ENCODE measurements around the gene MSRB2. TPM values are rescaled to one million over a fixed set of nuclear protein-coding genes. Genes with fewer than 3 reads are reported as not detected.

MSRB2 gene
- polyA plus RNA-seq, 3 donors, result 19.7 to 37.3 (median 31.6) TPM

- Mint-ChIP-seq H3K4me3 (no peak overlapping the region), H3K4me1 (peaks cover 9% of the 10 kb centered on the region), H3K9me3 (peaks cover 0 to 3% (median 0%) of the 10 kb centered on the region in 7 donors), H3K36me3 (no peaks in the 10 kb centered on the region), H3K27me3 (ENCODE audit: low read depth in 3 of 3) (peaks cover 0 to 4% (median 2%) of the 10 kb centered on the region in 3 donors), H3K27ac (no peak overlapping the region)
- TF ChIP-seq CTCF (IDR thresholded peaks at IDR 0.05), result no peak
- intact Hi-C loops (cut with micrococcal nuclease), result no loop called here
- Histone ChIP-seq H3K4me2 (replicated peaks; ENCODE audit: extremely low read depth, low read length, poor library complexity, severe bottlenecking) (no peak overlapping the region), H3K36me3 (replicated peaks in 1 of 2; ENCODE audit: control insufficient read depth in 1 of 2, insufficient read depth in 2 of 2, low read length in 2 of 2) (no peaks in the 10 kb centered on the region), H4K20me1 (ENCODE audit: insufficient read depth, low read length) (no peaks in the 10 kb centered on the region), H2AFZ (ENCODE audit: insufficient read depth, low read depth, low read length, poor library complexity, severe bottlenecking) (no peak overlapping the region), H3K9ac (ENCODE audit: insufficient read depth, low read length, poor library complexity, severe bottlenecking) (no peak overlapping the region), H3K79me2 (ENCODE audit: insufficient read depth, low read length) (no peaks in the 10 kb centered on the region), H3K4me3 (replicated peaks in 1 of 3; ENCODE audit: low read depth in 2 of 3, low read length in 3 of 3) (no peak overlapping the region), H3K27me3 (ENCODE audit: control insufficient read depth in 2 of 2, insufficient read depth in 2 of 2, low read length in 2 of 2) (no peaks in the 10 kb centered on the region), H3K4me1 (ENCODE audit: control insufficient read depth in 1 of 2, insufficient read depth in 2 of 2, low read length in 2 of 2) (no peaks in the 10 kb centered on the region), H3K27ac (ENCODE audit: low read depth in 1 of 2, low read length in 2 of 2) (no peak overlapping the region), H3K9me3 (replicated peaks in 1 of 2; ENCODE audit: control insufficient read depth in 1 of 2, insufficient read depth in 1 of 2, low read length in 2 of 2) (no peaks in the 10 kb centered on the region)
- no CpG with 5 or more reads among the region's 1 CpG for WGBS (ENCODE audit: insufficient coverage)
- no peak for DNase-seq
Measured at GRCh38 chr10:23053036-23053435, 42.3 kb upstream of the MSRB2 start.

- Mint-ChIP-seq H3K27me3 (ENCODE audit: low read depth in 3 of 3) (peaks cover 0 to 2% (median 1%) of the 10 kb centered on the region in 3 donors), H3K9me3 (peaks cover 0 to 13% (median 6%) of the 10 kb centered on the region in 7 donors), H3K27ac (no peak overlapping the region), H3K36me3 (no peaks in the 10 kb centered on the region), H3K4me3 (no peak overlapping the region), H3K4me1 (peaks cover 9% of the 10 kb centered on the region)
- Histone ChIP-seq H4K20me1 (ENCODE audit: insufficient read depth, low read length) (no peaks in the 10 kb centered on the region), H3K79me2 (ENCODE audit: insufficient read depth, low read length) (no peaks in the 10 kb centered on the region), H3K9me3 (replicated peaks in 1 of 2; ENCODE audit: control insufficient read depth in 1 of 2, insufficient read depth in 1 of 2, low read length in 2 of 2) (no peaks in the 10 kb centered on the region), H3K36me3 (replicated peaks in 1 of 2; ENCODE audit: control insufficient read depth in 1 of 2, insufficient read depth in 2 of 2, low read length in 2 of 2) (no peaks in the 10 kb centered on the region), H3K27ac (ENCODE audit: low read depth in 1 of 2, low read length in 2 of 2) (no peak overlapping the region), H3K9ac (ENCODE audit: insufficient read depth, low read length, poor library complexity, severe bottlenecking) (no peak overlapping the region), H3K4me1 (ENCODE audit: control insufficient read depth in 1 of 2, insufficient read depth in 2 of 2, low read length in 2 of 2) (no peaks in the 10 kb centered on the region), H3K4me3 (replicated peaks in 1 of 3; ENCODE audit: low read depth in 2 of 3, low read length in 3 of 3) (no peak overlapping the region), H3K4me2 (replicated peaks; ENCODE audit: extremely low read depth, low read length, poor library complexity, severe bottlenecking) (no peak overlapping the region), H2AFZ (ENCODE audit: insufficient read depth, low read depth, low read length, poor library complexity, severe bottlenecking) (no peak overlapping the region), H3K27me3 (ENCODE audit: control insufficient read depth in 2 of 2, insufficient read depth in 2 of 2, low read length in 2 of 2) (no peaks in the 10 kb centered on the region)
- DNase-seq, result no peak
- TF ChIP-seq CTCF (IDR thresholded peaks at IDR 0.05), result no peak
- intact Hi-C loops (cut with micrococcal nuclease), result no loop called here
- WGBS (ENCODE audit: insufficient coverage), result no CpG with 5 or more reads among the region's 7 CpGs
Measured at GRCh38 chr10:23055424-23056185, 39.8 kb upstream of the MSRB2 start.
